SJSA1 (cell line): ENCODE data around the gene ECI2. TPM values are rescaled to one million over a fixed set of nuclear protein-coding genes. Genes with fewer than 3 reads are reported as not detected.

Source experiments
- DNase-seq, 2 experiments: peaks; one replicate each; pipeline ENCODE4 v3.0.0-alpha.2; 2015 to 2020; ENCODE audit warnings: low spot score in 2 of 2, low read depth in 1 of 2
- H3K27ac ChIP-seq: fragments of 250-450 bp; sonication (Bioruptor Pico); 2 replicates; pipeline ENCODE4 v1.5.1; 2020; ENCODE audit warnings: mild to moderate bottlenecking, moderate library complexity
- H3K27me3 ChIP-seq: fragments of 250-450 bp; sonication (Bioruptor Pico); replicated peaks from 2 replicates; pipeline ENCODE4 v1.5.1; 2020; ENCODE audit warnings: mild to moderate bottlenecking, moderate library complexity
- H3K36me3 ChIP-seq: fragments of 250-450 bp; sonication (Bioruptor Pico); 2 replicates; pipeline ENCODE4 v1.5.1; 2020; ENCODE audit warnings: mild to moderate bottlenecking
- H3K4me1 ChIP-seq: fragments of 250-450 bp; sonication (Bioruptor Pico); replicated peaks from 2 replicates; pipeline ENCODE4 v1.6.1; 2021; ENCODE audit warnings: mild to moderate bottlenecking
- H3K4me3 ChIP-seq: fragments of 250-450 bp; sonication (Bioruptor Pico); 2 replicates; pipeline ENCODE4 v1.5.1; 2020; ENCODE audit warnings: mild to moderate bottlenecking
- H3K9me3 ChIP-seq: fragments of 250-450 bp; sonication (Bioruptor Pico); replicated peaks from 2 replicates; pipeline ENCODE4 v1.5.1; 2020; ENCODE audit warnings: mild to moderate bottlenecking
- total RNA-seq: library from RNA; depleted of rRNA; stranded (reverse); fragments of >200 nt; shearing (Covaris generic); gene quantifications from 2 replicates; pipeline ENCODE4 v1.2.3, GENCODE V29; 2014; rRNA removed

The ECI2 gene
- 91.6 and 103 TPM in 2 replicates for total RNA-seq

GRCh38 chr6:4134841-4135664 is at the start of gene ECI2:
ECI2 (minus strand) TSS chr6:4135575; CDS start chr6:4135560, 15 bp downstream.
- Histone ChIP-seq H3K27me3 (no peaks in the 10 kb centered on the region), H3K9me3 (no peaks in the 10 kb centered on the region)

GRCh38 chr6:4180652-4181255 is 45.4 kb upstream of the ECI2 start:
- H3K27ac ChIP-seq, result no peak overlapping the region
- H3K36me3 ChIP-seq, result no peaks in the 10 kb centered on the region
- no peaks in the 10 kb centered on the region for H3K4me1 ChIP-seq
- no peaks in the 10 kb centered on the region; the same call in 1 of the 2 replicates for H3K27me3 ChIP-seq
- H3K4me3 ChIP-seq, result no peak overlapping the region
- no peak for DNase-seq
- no peaks in the 10 kb centered on the region for H3K9me3 ChIP-seq

More at GRCh38 chr6:4134841-4135664, at the start of gene ECI2:
- DNase-seq, result peak; percentile 75 to 89
- peaks cover 27% of the 10 kb centered on the region for H3K36me3 ChIP-seq
- H3K4me1 ChIP-seq, result peaks cover 17% of the 10 kb centered on the region
- H3K4me3 ChIP-seq, result peak within 1 kb of the TSS; percentile 80
- H3K27ac ChIP-seq, result peak within 1 kb of the TSS; percentile 84

DNA sequence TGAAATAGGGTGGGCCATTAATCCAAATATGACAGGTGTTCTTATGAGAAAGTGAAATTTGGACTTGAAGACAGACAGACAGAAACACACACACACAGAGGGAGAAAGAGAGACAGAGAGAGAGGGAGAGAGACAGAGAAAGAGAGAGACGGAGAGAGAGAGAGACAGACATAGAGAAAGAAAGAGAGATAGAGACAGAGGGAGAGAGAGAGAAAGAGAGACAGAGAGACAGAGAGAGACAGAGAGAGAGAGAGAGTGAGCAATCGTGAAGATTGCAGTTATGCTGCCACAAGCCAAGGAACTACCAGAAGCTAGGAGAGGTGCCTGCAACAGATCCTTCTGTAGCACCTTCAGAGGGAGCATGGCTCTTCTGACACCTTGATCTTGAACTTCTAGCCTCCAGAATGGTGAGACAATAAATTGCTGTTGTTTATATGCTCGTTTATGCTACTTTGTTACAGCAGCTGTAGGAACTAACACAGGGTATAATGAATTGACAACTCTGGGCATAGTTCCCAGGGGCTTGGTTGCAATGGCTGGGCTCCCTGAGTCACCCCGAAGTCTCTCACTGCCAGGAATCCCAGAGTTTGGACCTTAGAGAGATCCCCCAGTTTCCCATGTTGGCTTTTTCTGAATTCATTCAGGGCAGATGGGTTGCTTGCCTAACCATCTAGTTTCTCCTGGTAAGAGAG is 44.7 kb upstream of the ECI2 start:
- no peak for DNase-seq

DNA sequence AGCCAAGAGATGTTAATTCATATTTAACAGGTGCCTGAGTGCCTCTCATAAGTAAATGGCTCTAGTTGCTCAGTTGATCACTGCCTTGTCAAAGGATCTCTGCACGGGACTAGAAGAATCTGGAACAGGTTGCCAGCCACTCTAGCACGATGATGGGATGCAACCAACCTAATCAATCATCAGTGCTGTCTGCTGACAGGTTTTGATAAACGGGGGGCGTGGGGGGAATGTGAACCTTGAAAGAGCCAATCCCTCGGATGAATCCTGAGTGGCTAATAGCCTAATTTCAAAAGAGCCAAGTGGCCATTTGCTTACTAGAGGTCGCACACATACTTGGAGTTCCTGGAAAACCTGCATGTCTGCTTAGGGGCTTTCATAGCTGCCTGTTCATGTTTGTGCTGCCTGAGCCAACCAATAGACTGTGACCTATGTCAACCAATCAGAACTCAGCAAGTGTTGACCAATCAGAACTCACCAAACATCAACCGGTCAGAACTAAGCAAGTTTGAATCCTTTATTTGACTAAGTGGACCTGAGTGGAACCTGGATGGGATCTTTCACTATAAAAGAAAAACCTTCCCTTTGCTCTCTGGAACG is 43.5 kb upstream of the ECI2 start:
- Histone ChIP-seq H3K27me3 (no peaks in the 10 kb centered on the region), H3K4me1 (no peaks in the 10 kb centered on the region)

More for the DNA sequence above, 44.7 kb upstream of the ECI2 start:
- no peaks in the 10 kb centered on the region for H3K9me3 ChIP-seq
- H3K4me1 ChIP-seq, result no peaks in the 10 kb centered on the region
- H3K27me3 ChIP-seq, result no peaks in the 10 kb centered on the region; the same call in 1 of the 2 replicates
- H3K36me3 ChIP-seq, result no peaks in the 10 kb centered on the region
- H3K27ac ChIP-seq, result no peak overlapping the region
- no peak overlapping the region for H3K4me3 ChIP-seq

DNA sequence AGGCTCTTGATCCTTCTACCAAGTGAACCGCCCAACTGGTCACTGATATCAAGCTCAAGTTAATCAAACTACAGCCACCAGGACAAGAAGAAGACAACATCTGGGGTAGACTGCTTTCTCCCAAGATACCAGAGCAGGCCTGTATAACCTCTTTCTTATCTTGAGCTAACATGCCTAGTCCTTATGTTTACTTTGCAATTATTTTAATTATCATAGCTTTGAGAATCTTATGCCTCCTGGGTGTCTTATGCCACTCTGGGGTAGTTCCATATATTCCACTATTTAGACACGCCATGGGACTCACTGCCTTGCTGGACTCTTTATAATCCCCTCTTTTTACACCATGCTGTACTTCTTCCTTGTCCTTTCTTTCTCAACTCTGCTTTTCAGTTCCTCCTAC is 41.5 kb upstream of the ECI2 start:
- no peak for DNase-seq
- Histone ChIP-seq H3K27me3 (no peaks in the 10 kb centered on the region), H3K36me3 (no peaks in the 10 kb centered on the region), H3K27ac (no peak overlapping the region), H3K4me3 (no peak overlapping the region), H3K9me3 (no peaks in the 10 kb centered on the region), H3K4me1 (no peaks in the 10 kb centered on the region)

More for the DNA sequence above, 43.5 kb upstream of the ECI2 start:
- DNase-seq, result no peak
- no peak overlapping the region for H3K4me3 ChIP-seq
- no peak overlapping the region for H3K27ac ChIP-seq
- no peaks in the 10 kb centered on the region for H3K36me3 ChIP-seq
- no peaks in the 10 kb centered on the region for H3K9me3 ChIP-seq

GRCh38 chr6:4174042-4174441 is 38.7 kb upstream of the ECI2 start:
- DNase-seq, result no peak
- Histone ChIP-seq H3K36me3 (no peaks in the 10 kb centered on the region), H3K27me3 (no peaks in the 10 kb centered on the region), H3K9me3 (no peaks in the 10 kb centered on the region), H3K27ac (no peak overlapping the region), H3K4me1 (no peaks in the 10 kb centered on the region), H3K4me3 (no peak overlapping the region)

GRCh38 chr6:4172368-4172767 is 37.0 kb upstream of the ECI2 start:
- DNase-seq, result no peak
- Histone ChIP-seq H3K27me3 (no peaks in the 10 kb centered on the region), H3K36me3 (no peaks in the 10 kb centered on the region), H3K4me3 (no peak overlapping the region), H3K9me3 (no peaks in the 10 kb centered on the region), H3K27ac (no peak overlapping the region), H3K4me1 (no peaks in the 10 kb centered on the region)

DNA sequence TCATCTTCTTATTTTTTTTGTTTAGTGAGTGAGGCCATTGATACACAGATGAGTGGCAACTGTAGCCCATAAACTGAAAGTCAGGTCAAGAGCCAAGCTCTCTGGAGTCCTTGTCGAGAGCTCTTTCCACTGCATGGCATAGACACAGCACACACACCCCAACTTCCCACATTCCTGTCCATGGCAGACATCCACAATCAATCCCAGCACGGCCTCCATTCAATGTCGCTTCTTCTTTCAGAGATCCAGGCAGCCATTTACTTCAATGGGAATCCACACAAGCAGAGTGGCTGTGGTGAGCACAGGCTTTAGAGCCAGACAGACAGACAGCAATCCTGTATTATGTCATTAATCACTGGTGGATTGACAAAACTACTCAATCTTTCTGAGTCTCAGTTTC is 34.9 kb upstream of the ECI2 start:
- no peak overlapping the region for H3K4me3 ChIP-seq
- H3K9me3 ChIP-seq, result no peaks in the 10 kb centered on the region
- no peak overlapping the region for H3K27ac ChIP-seq
- no peaks in the 10 kb centered on the region for H3K4me1 ChIP-seq
- no peaks in the 10 kb centered on the region for H3K36me3 ChIP-seq
- no peaks in the 10 kb centered on the region for H3K27me3 ChIP-seq
- DNase-seq, result no peak

- Histone ChIP-seq H3K27ac (no peak overlapping the region), H3K4me1 (no peaks in the 10 kb centered on the region), H3K9me3 (no peaks in the 10 kb centered on the region), H3K4me3 (no peak overlapping the region), H3K27me3 (no peaks in the 10 kb centered on the region), H3K36me3 (no peaks in the 10 kb centered on the region)
- no peak for DNase-seq
These were observed 33.8 kb upstream of the ECI2 start for GRCh38 chr6:4169028-4169789.

DNA sequence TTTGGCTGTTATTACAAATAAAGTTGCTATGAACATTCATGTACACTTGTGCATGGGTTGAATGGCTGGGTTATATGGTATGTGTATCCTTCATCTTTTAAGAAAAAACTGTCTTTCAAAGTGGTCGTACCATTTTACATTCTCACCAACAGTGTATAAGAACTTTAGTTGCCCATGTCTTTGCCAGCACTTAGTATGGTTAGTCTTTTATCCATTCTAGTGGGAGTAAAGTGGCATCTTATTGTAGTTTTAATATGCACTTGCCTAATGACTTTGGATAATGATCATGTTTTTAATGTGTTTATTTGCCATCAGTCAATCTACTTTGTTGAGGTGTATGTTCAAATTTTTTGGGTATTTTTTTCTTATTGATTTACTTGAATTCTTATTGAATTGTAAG is 32.5 kb upstream of the ECI2 start:
- no peak overlapping the region for H3K4me3 ChIP-seq
- no peaks in the 10 kb centered on the region for H3K4me1 ChIP-seq
- H3K27me3 ChIP-seq, result no peaks in the 10 kb centered on the region

DNA sequence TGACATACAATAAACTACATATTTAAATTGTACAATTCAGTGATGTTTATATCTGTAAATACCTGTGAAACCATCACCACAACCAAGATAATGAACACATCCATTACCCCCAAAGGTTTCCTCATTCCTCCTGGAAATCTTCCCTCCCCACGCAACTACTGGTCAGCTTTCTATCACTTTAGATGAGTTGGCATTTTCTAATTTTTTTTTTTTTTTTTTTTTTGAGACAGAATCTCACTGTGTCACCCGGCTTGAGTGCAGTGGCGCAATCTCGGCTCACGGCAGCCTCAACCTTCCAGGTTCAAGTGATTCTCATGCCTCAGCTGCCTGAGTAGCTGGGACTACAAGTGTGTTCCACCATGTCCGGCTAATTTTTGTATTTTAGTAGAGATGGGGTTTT is 31.7 kb upstream of the ECI2 start:
- H3K27ac ChIP-seq, result no peak overlapping the region

More for the DNA sequence above, 32.5 kb upstream of the ECI2 start:
- H3K36me3 ChIP-seq, result no peaks in the 10 kb centered on the region
- no peak overlapping the region for H3K27ac ChIP-seq
- DNase-seq, result no peak
- H3K9me3 ChIP-seq, result no peaks in the 10 kb centered on the region

DNA sequence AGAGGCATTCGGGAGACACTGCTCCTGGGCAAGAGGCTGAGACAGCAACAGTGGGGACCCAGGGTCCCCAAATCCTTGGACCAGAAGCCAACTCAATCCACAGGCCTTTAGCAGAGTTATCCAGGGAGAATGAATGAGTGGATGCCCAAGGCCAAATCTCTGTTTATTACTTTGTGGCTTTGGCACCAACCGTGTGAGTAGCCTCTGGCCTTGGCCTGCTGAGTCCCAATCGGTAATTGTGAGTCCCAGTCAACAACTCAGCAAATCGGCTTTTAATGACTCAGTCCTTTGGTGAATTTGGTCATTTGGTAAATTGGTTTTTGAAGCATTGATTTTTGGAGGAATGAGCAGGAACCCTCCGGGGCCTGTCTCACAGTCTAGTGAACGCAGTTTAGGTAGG is 29.1 kb upstream of the ECI2 start:
- Histone ChIP-seq H3K9me3 (no peaks in the 10 kb centered on the region), H3K4me3 (no peak overlapping the region), H3K27ac (no peak overlapping the region), H3K36me3 (no peaks in the 10 kb centered on the region), H3K27me3 (no peaks in the 10 kb centered on the region), H3K4me1 (no peaks in the 10 kb centered on the region)
- DNase-seq, result no peak

More for the DNA sequence above, 31.7 kb upstream of the ECI2 start:
- Histone ChIP-seq H3K36me3 (no peaks in the 10 kb centered on the region), H3K27me3 (no peaks in the 10 kb centered on the region), H3K9me3 (no peaks in the 10 kb centered on the region), H3K4me3 (no peak overlapping the region), H3K4me1 (no peaks in the 10 kb centered on the region)
- no peak for DNase-seq

- Histone ChIP-seq H3K27ac (no peak overlapping the region), H3K9me3 (no peaks in the 10 kb centered on the region), H3K4me1 (no peaks in the 10 kb centered on the region), H3K36me3 (no peaks in the 10 kb centered on the region), H3K27me3 (no peaks in the 10 kb centered on the region), H3K4me3 (no peak overlapping the region)
- DNase-seq, result no peak
These were observed 28.7 kb upstream of the ECI2 start for GRCh38 chr6:4164117-4164442.
